Hepatocyte (in vitro differentiated cells): ENCODE data around the gene DHRS9.

Experiments
- EZH2 ChIP-seq: fragments of 200-600 bp; sonication (generic); IDR thresholded peaks from 2 replicates; pipeline ENCODE4 v1.6.1; 2016; ENCODE audit warnings: antibody characterized with exemption, mild to moderate bottlenecking, borderline replicate concordance
- EZH2phosphoT487 ChIP-seq: fragments of 200-600 bp; sonication (generic); IDR thresholded peaks from one replicate; pipeline ENCODE4 v1.6.1; 2018; ENCODE audit warnings: antibody characterized with exemption, mild to moderate bottlenecking, low read depth, moderate library complexity; ENCODE audit not compliant: unreplicated experiment, severe bottlenecking
- TF ChIP-seq, protein P1 (sequence below): fragments of 200-600 bp; sonication (generic); IDR thresholded peaks from 2 replicates; pipeline ENCODE4 v1.5.1; 2016; ENCODE audit warnings: antibody characterized with exemption, mild to moderate bottlenecking; ENCODE audit not compliant: poor library complexity

DNA sequence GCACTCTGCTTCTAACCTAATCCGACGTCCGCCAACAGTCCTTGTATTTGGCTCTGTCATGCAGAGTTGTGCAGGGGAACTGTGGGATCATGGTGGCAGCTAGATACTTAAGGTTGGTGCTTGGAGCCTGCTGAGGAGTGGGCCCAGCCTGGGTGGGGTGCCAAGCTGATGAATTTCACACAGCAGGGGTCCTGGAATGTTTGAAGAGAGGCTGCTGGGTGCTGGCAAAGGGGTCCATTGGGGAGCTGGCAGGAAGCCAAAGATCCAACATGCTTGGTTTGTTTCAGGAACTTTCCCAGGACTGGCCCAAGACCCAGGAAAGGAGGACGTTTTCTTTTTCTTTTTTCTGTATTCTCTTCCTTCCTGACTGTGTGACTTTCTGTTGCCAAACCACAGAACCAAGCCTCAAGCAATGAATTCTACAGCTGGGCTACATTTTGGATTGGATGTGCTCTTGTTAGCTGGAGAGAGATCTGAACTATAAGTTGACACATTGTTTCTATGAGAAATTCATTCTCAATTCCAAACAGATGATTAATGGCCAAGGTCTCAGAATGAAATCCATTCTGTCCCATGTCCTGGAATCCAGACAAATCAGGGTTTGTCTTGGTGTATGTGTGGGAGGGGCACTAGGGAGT, 49.9 kb downstream of the DHRS9 start:
- TF ChIP-seq, protein P1, sequence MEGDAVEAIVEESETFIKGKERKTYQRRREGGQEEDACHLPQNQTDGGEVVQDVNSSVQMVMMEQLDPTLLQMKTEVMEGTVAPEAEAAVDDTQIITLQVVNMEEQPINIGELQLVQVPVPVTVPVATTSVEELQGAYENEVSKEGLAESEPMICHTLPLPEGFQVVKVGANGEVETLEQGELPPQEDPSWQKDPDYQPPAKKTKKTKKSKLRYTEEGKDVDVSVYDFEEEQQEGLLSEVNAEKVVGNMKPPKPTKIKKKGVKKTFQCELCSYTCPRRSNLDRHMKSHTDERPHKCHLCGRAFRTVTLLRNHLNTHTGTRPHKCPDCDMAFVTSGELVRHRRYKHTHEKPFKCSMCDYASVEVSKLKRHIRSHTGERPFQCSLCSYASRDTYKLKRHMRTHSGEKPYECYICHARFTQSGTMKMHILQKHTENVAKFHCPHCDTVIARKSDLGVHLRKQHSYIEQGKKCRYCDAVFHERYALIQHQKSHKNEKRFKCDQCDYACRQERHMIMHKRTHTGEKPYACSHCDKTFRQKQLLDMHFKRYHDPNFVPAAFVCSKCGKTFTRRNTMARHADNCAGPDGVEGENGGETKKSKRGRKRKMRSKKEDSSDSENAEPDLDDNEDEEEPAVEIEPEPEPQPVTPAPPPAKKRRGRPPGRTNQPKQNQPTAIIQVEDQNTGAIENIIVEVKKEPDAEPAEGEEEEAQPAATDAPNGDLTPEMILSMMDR, result no peak
- TF ChIP-seq EZH2 (no peak), EZH2phosphoT487 (no peak)
